ENCODE measurements around the gene SYN1.

DNA sequence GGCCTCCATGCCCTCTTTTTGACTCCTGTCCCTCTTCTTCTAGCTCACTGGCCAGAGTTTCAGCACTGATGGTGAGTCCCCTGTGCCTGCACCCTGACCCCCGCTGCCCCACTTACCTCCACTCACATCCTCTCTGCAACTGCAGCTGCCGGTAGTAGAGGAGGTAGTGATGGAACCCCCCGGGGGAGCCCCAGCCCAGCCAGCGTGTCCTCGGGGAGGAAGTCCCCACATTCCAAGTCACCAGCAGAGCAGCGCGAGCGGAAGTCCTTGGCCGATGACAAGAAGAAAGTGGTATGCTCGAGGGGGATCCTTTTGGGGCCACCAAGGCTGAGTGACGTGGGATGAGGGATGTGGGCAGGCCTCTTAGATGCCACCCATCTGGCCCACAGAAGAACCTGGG lies 52.8 kb downstream of the SYN1 start:
- TF ChIP-seq, protein P1, sequence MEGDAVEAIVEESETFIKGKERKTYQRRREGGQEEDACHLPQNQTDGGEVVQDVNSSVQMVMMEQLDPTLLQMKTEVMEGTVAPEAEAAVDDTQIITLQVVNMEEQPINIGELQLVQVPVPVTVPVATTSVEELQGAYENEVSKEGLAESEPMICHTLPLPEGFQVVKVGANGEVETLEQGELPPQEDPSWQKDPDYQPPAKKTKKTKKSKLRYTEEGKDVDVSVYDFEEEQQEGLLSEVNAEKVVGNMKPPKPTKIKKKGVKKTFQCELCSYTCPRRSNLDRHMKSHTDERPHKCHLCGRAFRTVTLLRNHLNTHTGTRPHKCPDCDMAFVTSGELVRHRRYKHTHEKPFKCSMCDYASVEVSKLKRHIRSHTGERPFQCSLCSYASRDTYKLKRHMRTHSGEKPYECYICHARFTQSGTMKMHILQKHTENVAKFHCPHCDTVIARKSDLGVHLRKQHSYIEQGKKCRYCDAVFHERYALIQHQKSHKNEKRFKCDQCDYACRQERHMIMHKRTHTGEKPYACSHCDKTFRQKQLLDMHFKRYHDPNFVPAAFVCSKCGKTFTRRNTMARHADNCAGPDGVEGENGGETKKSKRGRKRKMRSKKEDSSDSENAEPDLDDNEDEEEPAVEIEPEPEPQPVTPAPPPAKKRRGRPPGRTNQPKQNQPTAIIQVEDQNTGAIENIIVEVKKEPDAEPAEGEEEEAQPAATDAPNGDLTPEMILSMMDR (IDR thresholded peaks at IDR 0.05) = no peak
- TF ChIP-seq POLR2A (IDR thresholded peaks at IDR 0.05) = no peak
